ENCODE results near the gene DACH2.

Gene DACH2

DNA sequence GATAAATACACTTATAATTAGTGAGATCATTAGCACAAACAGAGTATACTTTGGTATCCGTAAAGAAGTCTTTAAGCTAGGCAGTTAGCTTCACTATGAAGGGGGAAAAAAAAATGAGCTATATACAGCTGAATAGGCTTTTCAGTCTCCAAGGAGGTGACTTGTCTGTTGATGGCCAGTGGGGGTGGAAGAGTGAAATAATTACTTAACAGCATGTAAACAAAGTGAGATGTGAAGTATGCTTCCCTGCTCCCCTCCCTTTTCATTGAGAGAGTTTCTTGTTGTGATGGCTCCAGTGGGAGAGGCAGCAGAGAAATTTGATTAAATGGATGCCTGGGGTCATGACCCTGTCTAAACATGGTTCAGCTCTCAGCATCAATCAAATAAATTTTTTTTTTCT lies 180.9 kb downstream of the DACH2 start:
- DNase-seq = peak; percentile 4

DNA sequence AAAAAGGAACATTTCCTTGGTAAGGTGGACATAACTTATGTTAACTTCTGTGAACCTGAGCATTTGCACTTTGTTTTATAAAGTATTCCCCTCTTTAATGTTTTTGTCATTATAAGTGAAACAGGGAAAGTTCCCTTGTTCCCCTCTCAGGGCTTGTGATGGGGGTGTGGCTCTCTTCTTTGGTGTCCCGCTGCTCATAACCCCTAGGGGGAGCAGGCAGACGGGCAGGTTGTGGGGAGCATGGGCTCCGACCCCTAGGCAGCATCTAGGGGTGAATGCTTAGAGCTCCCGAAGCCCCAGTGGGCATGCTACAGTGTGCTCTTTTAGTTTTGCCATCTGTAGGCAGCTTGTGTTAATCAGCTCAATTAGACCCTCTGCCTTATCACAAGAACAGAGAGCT lies 200.4 kb downstream of the DACH2 start:
- DNase-seq = no peak

DNA sequence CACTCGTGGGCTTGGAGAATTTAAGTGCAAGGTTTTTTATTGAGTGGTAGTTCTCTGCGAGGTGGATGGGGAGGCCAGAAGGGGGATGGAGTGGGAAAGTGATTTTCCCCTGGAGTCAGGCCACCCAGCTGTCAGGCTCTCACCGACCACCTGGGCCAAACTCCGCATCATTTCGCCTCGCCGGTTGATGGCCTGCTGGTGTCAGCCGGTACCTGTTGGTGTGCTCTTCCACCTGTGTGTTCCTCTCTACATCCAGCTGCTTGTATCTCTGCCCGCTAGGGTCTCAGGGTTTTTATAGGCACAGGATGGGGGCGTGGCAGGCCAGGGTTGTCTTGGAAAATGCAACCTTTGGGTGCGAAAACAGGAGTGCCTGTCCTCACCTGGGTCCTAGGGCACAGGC lies 200.9 kb downstream of the DACH2 start:
- no peak for DNase-seq

DNA sequence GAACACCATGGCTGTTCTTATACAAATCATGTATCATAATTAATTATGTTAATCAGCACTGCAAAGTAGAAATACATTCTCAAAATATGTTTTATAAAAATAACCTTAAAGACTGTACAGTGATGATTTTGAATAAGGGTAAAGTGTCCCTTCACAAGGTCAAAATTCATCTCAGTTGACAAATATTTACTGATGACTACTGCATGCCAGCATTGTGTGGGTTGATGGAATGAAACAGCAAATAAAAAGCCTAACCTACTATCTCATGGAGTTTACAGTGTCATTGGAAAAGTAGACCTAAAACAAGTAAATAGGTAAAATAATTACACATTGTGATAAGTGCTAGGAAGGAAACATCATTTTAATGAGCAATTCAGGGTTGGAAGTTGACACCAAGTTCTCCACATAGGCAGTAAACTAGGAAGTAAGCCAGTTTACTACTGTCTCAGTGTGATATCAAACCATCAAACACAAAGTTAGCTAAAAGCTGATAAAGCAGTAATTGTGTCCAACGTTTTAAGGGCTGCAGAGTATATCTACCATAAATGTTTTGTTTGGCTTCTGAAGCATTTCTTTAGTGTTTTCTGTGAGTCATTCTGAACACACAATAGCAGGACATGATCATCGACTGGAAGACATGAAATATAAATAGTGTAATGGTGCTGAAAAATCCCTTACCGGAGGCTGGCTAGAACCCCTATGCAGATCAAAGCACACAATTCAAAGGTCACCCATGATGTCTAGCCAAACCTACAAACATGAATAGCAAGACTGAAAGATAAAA lies 221.8 kb downstream of the DACH2 start:
- DNase-seq = no peak

DNA sequence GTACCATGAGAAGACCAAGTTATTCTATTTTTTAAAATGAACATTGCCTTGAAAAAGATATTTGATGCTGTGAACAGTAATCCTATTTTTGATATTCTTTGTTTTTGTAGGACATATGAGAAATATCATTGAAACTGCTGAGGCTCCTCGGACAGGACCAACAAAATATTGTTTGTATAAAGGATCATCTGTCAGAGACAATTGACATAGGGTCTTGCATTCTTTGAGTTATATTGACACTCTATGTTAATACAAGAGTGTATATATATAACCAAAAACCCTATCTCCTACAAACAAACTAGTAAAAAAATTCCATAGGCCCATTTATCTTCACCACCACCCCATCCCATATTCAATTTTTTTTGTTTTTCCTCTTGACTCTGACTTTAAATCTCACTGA lies 222.7 kb downstream of the DACH2 start:
- DNase-seq = no peak

DNA sequence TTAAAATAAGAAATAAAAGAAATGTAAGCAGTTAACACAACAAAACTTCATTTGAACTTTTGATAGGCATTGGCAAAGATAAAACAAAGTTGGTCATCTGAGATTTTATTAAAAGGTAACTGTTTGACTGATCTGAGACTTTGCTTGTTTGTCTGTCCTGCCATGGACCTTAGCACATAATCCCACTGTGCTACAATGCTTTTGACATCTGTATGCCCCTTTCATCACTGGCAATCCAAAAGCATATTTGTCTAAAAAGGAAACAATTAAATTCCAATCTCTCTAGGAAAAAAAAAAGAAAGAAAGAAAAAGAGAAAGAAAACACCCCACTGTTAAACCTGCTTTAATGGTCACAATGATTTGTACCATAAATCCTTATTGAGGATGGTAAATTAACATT lies 231.0 kb downstream of the DACH2 start:
- DNase-seq = no peak

DNA sequence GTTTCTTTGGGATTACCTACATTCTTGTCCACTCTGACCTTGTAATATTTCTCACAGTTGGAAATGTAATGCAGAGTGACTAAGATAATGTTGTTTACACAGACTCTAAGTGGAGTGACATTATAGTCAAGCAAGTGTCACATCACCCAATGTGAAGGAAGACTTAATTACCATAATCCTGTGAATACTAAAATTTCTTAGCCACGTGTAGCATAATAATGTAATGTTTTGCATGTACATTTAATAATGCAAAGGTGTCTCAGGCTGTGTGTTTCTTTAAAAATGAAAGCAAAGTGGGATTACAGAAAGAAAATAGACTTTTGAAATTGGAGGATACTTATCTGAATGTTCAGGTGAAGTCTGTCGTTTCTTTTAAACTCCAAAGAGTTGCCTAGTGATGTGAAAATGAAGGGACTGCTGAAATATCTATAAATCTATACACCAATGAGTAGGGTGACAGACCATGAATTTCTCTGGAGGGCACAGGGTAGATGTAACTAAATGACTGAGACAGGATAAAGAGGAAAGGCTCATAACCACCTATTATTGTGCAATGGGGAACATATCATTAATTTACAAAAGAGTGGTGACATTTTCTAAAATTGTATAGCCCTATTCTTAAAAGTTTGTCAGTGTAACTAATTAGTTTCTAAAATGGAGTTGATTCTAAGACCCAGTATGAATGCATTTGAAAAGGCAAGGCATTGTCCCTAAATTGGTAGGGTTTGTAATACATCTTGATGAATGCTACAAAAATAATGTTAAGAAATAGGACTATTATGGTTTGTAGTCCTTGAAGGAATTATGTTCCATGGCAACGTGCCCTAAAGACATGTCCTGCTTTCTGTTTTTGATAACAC lies 235.7 kb downstream of the DACH2 start:
- DNase-seq = no peak

DNA sequence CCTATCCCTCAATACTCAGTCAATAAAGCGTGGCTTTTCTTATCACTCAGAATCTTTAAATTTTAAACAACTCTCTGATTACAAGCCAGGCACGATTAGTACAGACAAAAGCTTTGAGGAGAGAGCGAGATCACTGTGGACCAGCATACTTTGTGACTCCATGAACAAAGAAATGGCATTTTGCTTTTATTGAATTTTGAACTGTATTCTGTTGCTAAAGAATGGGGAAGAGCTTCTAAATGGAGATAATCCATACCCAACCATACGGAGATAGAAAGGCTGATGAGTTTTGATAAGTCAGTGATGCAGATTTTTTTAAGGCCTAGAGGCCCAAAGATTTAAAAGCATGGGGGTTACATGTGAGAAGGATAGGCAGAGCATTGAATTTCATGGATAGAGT lies 259.1 kb downstream of the DACH2 start:
- no peak for DNase-seq

DNA sequence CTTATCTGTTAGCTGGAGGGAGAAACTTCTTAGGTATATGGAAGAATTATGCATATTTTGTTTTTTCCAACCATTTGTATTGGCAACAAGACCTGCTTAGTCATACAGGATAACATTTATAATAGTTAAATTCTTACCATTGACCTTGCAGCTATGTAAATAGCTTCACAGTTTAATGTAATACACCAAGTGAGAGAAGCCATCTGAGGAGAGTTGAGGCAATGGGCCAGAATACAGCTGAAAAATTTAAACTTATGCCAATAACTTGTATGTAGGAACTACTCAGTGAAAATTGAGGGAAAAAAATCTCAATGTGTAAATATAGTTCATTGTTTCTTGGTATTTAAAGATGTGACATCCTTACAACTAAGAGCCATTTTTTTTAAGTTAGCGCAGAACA lies 273.5 kb downstream of the DACH2 start:
- no peak for DNase-seq

DNA sequence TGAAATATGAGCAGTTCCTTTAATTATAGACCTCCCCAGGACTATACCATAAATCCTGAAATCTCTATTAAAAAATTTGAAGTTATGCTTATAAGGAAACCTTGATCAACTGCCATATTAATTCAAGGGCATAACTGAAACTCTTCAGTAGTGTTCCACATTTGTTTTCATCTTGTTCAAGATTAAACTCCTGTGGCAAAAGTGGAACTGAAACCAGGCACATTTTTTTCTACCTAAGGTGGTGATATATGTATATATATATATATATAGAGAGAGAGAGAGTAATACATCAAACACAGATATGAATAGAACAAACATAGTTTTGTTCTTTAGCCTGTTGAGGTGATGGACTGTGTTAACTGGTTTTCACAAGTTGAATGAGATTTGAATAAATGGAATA lies 287.9 kb downstream of the DACH2 start:
- DNase-seq = no peak

DNA sequence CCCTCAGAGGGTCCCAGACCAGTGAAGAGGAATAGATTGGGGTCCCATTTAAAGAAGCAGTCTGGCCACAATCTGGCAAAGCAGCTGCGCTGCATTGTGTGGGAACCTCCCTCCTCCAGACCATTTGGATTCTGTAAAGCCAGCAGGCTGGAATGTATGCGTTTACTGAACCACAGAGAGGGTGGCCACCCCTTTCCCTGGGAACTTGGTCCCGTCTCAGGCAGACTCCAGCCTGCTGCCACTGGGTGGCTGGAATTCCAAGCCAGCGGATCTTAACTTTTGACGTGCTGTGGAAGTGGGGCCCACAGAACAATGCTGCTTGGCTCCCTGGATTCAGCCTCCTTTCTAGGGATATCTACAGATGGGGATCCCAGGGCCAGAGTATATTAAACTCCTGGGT lies 307.2 kb downstream of the DACH2 start:
- DNase-seq = no peak

DNA sequence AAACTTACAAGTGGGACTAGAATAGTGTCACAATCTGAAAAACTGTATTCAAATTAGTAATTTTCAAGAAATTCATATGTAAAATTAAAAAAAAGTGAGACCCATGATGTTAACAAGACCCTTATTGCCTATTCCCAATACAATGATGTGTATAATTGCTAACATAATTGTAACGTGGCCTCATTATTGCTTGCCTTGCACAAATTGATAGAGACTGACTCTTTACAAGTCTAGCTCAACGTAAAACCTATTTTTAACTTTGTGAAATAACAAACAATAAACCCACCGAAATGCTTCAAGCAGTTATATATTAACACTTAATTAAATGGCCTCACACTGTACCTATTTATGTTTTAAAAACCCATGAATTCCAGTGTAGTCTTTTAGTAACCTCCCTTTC lies 312.5 kb downstream of the DACH2 start:
- no peak for DNase-seq

DNA sequence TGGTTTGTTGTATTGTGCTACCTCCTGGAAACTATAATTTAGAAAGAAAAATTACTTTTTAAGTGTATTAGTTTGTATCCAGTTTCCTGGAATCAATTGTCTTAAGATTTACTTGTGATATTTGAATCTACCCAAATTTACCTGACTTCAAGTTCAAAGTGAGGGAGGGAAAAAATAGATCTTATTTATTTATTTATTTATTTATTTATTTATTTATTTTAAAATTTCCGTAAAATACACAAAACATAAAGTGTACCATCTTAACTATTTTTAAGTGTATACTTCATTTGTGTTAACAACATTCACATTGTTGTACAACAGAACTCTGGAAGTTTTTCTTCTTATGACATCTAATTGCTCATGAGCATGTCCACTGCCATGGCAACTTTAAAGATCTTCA lies 356.0 kb downstream of the DACH2 start:
- DNase-seq = no peak

DNA sequence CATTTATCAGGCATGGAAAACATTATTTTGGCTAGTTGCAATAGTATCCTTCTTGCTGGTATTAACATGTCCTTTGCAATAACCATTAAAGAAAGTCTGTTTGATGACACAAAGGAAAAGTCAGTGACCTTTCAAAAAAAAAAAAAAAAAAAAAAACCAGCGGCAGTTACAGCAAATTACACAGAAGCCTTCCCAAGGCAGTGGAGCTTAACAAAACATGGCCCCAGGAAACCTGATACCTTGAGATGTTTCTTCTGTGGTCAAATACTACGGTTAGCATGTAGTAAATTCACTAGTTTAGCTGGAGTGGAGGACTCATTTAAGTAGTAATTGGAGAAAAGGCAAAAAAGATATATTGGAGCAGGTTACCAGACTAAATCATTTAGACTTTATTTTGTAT lies 359.1 kb downstream of the DACH2 start:
- DNase-seq = no peak

DNA sequence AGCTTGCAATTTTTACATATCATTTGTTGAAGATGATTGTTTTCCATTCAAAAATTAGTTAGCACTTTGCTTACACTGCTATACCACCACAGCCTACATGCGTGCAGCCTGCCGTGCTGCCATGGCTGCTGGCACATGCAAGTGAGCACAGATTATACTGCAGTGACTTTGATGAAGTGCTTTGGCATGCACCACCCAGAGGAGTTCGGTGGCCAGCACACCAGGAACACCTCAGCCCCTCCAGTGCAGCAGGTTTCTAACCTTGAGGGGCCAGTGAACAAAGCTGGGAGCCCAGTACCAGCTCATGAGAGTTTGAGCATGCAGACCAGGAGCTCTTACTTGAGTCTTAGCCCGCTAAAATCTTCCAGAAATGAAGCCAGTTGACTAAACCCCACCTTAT lies 431.5 kb downstream of the DACH2 start:
- DNase-seq = no peak

DNA sequence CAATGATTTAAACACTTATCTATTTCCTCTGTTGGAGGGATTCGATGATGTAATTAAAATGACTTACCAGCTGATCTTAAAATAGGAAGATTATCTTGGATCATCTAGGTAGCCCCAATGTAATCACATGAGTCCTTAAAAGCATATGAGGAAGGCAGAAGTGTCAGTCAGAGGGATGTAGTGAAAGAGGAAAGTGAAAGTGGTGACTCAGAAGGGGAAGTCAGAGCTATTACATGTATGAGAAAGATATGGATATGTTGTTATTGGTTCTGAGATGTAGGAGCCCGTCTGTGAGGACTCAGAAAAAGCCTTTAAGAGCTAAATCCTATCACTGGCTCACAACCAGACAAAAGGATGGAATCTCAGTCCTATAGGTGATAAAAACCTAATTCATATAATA lies 456.4 kb downstream of the DACH2 start:
- DNase-seq = no peak

DNA sequence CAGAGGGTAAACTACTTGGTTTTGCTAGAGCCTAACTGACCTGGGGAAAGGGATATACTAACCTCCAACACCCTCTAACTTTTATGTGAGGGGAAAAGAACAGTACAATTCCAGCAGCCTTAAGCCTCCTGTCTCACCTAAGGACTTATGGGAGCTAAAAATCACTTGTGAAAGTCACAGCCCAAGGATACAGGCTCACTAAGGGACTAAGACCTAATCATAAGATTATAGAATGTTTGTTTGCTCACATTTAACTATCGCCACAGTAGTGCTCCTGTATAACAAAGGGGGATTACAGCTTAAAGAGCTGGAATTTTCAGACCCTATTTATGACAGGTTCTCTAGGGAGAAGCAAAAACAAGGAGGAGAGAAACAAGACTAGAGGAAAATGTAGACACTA lies 548.7 kb downstream of the DACH2 start:
- DNase-seq = no peak

DNA sequence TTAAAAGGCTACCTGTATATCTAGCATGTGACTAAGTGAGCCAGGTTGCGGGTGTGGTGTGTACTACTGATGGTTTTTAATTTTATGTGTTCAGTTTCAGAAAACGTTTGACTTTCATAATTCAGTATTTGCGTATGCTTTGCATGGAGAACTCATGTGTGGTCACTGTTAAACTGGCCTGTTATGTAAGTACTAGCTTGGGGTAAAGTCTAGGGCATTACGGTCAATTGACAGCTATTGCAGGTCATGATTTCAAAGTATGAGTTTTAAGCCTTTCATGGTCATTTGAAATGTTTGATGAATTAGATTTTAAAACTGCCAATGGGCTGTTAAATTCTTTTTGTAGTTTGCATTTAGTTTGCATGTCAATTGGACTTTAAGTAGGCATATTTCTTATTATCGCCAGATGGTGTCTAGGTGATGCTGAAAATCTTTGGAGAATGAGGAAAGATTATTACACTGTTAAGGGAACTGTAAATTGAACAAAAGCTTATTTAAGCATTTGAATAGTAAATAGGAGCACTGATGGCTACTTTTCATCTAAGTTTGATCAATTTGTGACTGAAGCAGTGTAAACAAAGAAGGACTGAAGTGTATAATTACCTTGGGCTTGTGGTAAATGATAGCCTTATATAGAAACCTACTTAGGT lies 563.4 kb downstream of the DACH2 start:
- peak; percentile 86 for DNase-seq

DNA sequence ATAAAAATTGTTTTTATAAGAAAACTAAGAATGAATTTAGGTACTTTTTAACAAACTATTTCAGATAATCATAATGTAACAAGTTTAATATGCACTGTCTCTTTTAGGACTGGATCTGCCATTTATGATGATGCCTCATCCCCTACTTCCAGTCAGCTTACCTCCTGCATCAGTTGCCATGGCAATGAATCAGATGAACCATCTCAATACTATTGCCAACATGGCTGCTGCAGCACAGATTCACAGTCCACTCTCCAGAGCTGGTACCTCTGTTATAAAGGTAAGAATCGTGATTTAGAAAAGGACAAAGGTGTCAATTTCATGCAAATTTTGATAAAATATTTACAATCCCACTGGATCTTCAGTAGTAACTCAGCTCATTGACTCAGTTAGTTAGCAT lies 566.2 kb downstream of the DACH2 start:
- DNase-seq = no peak

DNA sequence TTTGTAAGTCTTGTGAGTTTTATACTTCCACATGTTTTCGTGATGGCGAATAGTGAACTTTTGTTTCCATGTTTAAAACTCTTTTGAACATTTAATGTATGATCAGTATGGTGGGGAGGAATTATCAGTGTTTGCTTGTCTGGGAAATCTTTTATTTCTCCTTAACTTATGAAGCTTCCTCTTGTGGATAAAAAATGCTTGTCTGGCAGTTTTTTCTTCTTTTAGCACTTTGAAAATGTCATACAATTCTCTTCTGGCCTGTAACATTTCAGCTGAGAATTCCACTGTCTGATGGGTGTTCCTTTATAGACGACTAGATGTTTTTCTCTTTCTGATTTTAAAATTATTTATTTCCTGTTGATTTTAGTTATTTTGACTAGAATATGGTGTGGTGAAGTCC lies 576.0 kb downstream of the DACH2 start:
- DNase-seq = no peak

DNA sequence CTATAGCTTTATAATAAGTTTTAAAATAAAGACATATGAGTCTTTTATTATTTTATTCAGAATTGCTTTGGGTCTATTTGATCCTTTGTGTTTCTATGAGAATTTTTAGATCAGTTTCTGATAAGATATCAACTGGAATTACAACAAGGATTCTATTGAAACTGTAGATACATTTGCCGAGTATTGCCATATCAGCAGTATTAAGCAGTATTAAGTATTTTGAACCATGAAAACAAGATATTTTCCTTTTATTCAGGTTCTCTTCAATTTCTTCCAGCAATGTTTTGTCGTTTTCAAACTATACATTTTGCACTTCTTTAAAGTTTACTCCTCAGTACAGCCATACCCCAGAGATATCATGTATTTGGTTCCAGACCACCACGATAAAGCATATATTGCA lies 598.8 kb downstream of the DACH2 start:
- no peak for DNase-seq

DNA sequence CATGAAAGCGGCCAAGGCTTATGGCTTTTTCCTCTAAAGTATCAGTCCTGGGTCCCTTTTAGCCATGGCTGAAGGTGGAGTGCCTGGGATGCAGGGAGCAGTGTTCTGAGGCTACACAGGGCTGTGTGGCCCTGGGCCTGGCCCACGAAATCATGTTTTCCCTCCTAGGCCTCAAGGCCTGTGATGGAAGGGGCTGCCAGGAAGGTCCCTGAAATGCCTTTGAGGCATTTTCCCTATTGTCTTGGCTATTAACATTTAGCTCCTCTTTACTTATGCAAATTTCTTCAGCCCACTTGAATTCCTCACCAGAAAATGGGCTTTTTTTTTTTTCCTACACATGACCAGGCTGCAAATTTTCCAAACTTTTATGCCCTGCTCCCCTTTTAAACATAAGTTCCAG lies 657.0 kb downstream of the DACH2 start:
- DNase-seq = no peak

DNA sequence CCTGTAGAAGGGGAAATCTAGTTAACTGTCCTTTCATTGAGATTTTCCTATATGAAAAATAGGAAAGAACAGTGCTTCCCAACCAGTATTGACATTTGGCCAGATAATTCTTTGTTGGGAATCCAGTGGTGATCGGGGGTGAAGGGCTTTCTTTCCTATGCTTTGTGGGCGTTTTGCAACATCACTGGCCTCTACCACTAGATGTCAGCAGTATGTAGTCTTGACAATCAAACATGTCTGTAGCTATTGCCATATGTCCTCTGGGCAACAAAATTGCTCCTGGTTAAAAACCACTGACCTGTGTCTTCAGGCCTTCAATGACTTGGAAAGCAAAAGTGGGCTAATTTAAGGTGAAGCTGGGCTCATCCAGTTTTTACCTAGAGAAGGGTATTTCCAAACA lies 658.5 kb downstream of the DACH2 start:
- no peak for DNase-seq

DNA sequence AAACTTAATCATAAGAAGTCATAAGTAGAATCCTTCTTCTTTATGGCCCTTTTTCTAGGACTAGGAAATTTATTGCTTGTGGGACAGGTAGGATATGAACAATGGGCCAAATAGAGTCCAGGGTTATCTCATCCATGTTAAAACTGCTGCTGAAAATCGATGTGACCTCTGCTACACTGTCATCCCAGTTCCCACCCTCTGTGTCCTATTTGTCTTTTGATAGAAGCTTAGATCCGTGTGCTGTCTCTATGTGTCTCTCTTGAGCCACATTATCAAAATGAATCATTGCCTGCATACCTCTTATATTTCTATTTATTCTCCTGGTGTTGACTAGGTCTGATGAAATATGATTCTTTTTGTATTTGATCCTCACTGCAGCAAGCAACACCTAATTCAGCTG lies 661.4 kb downstream of the DACH2 start:
- DNase-seq = no peak
